GM12873 (cell line): ENCODE measurements around the gene CHST15.

Experiments
- TF ChIP-seq, protein P1 (sequence below): IDR thresholded peaks from 2 replicates; pipeline ENCODE4 v1.5.1; 2012; ENCODE audit warnings: low read depth, mild to moderate bottlenecking, moderate library complexity, low read length, control low read depth; ENCODE audit not compliant: insufficient read depth; ENCODE audit errors: missing control alignments

Gene CHST15

GRCh38 chr10:124025152-124025551 is 68.2 kb downstream of the CHST15 start:
- TF ChIP-seq, protein P1, sequence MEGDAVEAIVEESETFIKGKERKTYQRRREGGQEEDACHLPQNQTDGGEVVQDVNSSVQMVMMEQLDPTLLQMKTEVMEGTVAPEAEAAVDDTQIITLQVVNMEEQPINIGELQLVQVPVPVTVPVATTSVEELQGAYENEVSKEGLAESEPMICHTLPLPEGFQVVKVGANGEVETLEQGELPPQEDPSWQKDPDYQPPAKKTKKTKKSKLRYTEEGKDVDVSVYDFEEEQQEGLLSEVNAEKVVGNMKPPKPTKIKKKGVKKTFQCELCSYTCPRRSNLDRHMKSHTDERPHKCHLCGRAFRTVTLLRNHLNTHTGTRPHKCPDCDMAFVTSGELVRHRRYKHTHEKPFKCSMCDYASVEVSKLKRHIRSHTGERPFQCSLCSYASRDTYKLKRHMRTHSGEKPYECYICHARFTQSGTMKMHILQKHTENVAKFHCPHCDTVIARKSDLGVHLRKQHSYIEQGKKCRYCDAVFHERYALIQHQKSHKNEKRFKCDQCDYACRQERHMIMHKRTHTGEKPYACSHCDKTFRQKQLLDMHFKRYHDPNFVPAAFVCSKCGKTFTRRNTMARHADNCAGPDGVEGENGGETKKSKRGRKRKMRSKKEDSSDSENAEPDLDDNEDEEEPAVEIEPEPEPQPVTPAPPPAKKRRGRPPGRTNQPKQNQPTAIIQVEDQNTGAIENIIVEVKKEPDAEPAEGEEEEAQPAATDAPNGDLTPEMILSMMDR, result no peak

DNA sequence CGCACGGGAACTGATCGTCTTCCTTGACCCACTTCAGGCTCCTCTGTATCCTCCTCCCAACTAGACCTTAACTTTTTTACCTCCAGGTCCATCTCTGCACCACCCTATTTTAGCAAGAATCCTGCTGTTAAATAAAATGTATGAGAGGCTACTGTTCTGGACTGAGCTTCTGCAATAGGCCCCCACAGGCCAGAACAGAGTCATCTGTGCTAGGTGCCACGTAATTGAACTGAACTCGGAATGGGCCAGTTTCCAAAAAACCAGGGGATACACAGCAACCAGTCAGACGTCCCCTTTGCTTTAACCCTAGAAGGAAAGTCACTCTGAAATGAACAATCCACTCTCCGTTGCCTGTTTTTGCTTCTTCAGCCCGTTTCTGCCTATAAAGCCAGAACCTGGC is 71.3 kb downstream of the CHST15 start:
- TF ChIP-seq, protein P1, result no peak

DNA sequence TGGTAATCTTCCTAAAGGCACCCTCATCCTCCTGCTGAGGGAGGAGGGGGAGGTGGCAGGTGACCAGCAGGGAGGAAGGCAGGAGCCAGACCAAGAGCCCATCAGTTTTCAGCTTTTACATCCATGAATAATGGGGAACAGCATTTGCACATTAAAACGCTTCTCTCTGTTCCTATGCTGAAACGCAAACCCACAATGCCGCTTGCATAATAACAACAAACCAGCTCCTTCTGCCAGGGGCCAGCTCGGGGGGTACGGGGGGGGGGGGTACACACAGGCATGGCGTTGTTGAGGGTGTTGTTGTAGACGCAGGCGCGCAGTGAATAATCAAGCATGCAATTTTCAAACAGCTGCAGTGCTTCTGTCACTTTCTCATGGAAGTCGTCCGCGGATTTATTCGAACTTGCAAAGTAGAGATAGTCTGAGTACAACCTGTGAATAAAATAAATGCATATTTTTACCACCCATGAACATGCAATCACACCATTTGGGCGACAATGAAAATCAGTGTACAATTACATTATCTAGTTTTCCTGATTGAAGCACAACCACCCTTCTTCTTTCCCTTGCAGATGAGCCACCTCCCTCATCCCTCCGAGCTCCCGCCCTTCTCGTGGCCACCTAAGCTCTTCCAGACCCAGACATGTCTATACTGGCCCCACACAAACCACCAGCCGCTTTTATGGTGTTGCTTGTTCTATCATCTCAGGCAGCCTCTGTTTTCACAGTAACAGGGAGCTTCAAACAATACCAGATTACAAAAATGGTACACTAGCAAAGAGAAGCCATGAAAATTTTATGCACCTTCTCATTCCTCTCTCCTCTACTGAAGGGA is 72.2 kb downstream of the CHST15 start:
- TF ChIP-seq, protein P1, result no peak

DNA sequence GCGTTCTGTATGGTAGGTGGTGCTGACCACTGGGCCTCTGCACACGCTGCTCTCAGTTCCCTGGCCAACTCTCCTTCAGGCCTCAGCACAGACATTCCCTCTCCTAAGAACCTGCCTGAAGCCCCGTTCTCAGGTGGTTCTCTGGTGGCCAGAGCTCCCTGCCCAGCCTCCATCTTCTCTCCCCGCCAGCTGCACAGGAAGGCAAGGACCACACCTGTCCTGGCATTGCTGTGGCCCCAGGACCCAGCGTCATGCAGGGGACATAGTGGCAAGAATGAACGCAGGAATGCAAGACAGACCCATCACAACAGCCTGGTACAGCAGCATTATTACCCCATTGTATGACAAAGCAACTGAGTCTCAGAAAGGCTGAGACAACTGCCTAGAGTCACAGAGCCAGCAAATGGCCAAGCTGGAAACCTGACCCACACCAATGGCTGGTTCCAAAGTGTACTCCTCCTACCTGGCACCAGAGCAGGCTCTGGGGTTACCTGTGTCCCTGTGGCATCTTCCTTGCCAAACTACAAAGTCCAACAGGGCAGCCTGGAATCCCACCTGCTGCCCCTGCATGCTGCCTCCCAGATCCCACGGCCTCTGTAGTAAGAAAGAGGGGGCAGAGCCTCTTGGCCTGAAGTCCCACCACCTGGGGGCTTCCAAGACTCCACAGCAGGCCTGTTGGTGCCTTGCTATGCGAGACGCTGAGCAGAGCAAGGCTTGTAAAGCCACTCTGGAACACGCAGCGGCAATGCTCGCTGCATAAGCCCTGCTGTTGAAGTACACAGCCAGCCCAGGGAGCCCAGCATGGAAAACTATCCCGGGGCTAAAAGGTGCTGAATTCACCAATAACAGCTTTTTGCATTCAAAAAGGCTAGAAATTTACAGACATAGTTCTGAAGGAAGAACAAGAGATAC is 73.3 kb downstream of the CHST15 start:
- TF ChIP-seq, protein P1, result no peak

DNA sequence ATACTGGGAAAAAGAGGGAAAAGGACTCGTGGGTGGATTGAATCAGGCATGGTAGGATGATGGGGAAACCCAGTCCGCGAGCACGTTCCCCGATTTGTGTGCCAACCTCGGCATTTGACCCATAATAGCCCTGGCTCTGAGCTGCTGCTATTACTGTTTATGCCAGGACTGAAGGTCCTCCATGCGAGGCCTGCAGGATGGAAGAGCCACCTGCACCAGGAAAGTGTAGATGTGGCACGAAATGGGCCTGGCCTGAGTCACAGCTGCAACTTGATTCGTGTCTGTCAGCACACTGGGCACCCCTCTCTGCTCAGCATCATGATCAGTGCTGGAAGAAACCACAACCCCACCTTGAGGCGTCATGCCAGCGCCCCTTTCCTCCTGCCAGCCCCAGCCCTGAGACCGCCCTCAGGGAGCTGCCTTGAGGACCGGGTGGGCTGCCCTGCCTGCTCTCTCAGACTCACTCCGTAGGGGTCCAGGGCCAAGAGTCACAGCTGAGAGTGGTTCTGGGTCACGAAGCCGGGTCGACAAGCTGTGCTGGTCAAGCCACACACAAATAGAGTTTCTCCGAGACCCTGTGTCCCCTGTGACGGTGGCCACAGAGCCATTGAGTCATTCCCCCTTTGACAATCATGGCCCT is 74.4 kb downstream of the CHST15 start:
- TF ChIP-seq, protein P1, result no peak

- TF ChIP-seq, protein P1, result no peak
These were observed 75.7 kb downstream of the CHST15 start for GRCh38 chr10:124017729-124018128.

DNA sequence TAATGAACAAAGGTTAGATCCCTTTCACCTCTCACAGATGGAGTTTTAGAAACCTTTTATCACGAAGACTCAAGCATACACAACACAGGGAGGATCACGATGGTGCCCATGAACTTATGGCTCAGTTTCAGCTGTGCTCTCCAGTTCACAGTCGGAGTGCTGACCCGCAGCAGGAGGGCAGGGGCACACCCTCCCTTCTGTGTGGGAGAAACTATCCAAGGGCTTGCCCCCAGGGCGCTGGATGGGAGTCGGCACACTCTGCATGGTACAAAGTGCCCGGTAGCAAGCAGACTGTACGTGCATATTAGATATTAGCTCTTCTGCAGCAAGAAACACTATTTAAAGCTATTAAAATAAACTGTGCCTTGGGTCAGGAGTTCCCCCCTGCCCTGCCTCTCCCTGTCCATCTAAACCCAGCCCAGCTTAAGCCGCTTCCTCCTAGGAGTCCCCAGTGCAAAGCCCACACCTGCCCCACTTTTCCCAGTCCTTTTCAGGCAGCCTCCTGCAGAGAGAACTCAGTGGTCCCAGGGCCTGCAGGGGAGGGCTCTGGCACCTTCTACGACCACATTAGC is 76.5 kb downstream of the CHST15 start:
- TF ChIP-seq, protein P1, result no peak
